A549 (cell line): ENCODE results near the gene PTCD2. TPM values are rescaled to one million over a fixed set of nuclear protein-coding genes. Genes with fewer than 3 reads are reported as not detected.
A peak's percentile ranks its signal among the peaks of the same experiment; 100 is the strongest.

Experiments
- ATAC-seq, 2 experiments: fragments of 200-7000 bp in 1 of 2; fragments of >200 bp in 1 of 2; cut with Nextera tagmentation in 1 of 2; cut with Tn5 transposase in 1 of 2; 3 replicates each; pipeline versions ENCODE4 v1.8.0 to v1.9.1; 2018 to 2020; ENCODE audit warnings: mild to moderate bottlenecking in 1 of 2, moderate library complexity in 1 of 2
- CTCF ChIA-PET: fragments of 300-600 bp; sonication (Branson Sonifier 250); formaldehyde crosslinking; extraction: SDS; loops from one replicate; lab custom pipeline; 2021; ENCODE audit warnings: antibody characterized with exemption, inconsistent platforms; lab: Yijun Ruan, JAX
- POLR2A ChIA-PET: fragments of 350-600 bp; formaldehyde crosslinking; extraction: SDS; loops from one replicate; lab custom pipeline; 2021; ENCODE audit warnings: antibody characterized with exemption, inconsistent platforms; lab: Yijun Ruan, JAX
- DNase-seq, 2 experiments: peaks; one replicate each; pipeline versions ENCODE4 v3.0.0 to v3.0.0-alpha.2; 2011 to 2016; ENCODE audit warnings: low read depth in 1 of 2, low spot score in 1 of 2
- FAIRE-seq: peaks from 2 replicates; lab custom pipeline; 2011; peaks lifted over from hg19 to GRCh38; lab: Jason Lieb, UNC
- H3K27ac ChIP-seq, 2 experiments: fragments of >200 bp; sonication (Bioruptor Twin); formaldehyde crosslinking; 3 replicates each; pipeline ENCODE4 v1.5.1; 2016 to 2017
- H3K4me1 ChIP-seq: fragments of >200 bp; sonication (Bioruptor Twin); formaldehyde crosslinking; 3 replicates; pipeline ENCODE4 v1.6.1; 2016
- H3K4me2 ChIP-seq: fragments of >200 bp; sonication (Bioruptor Twin); formaldehyde crosslinking; 3 replicates; pipeline ENCODE4 v1.6.1; 2016
- H3K4me3 ChIP-seq: fragments of >200 bp; sonication (Bioruptor Twin); formaldehyde crosslinking; 3 replicates; pipeline ENCODE4 v1.5.1; 2016
- H3K9me3 ChIP-seq: fragments of >200 bp; sonication (Bioruptor Twin); formaldehyde crosslinking; 3 replicates; pipeline ENCODE4 v1.6.1; 2016
- BHLHE40 ChIP-seq: IDR thresholded peaks from 2 replicates; pipeline ENCODE4 v1.6.1; 2012; ENCODE audit warnings: low read depth, low read length, inconsistent platforms
- CBX2 ChIP-seq: fragments of 200-600 bp; sonication (generic); IDR thresholded peaks from 2 replicates; pipeline ENCODE4 v1.6.1; 2016; ENCODE audit warnings: low read depth, mild to moderate bottlenecking, borderline replicate concordance
- EP300 ChIP-seq, 2 experiments: fragments of >200 bp; sonication (Bioruptor Twin); formaldehyde crosslinking; IDR thresholded peaks; 2 replicates in 1 of 2; 3 replicates in 1 of 2; pipeline ENCODE4 v1.6.1; 2016 to 2017
- FOSB ChIP-seq: fragments of 250-450 bp; sonication (Bioruptor Pico); IDR thresholded peaks from 2 replicates; pipeline ENCODE4 v1.5.0; 2020; ENCODE audit warnings: mild to moderate bottlenecking, moderate library complexity
- FOXS1 ChIP-seq: fragments of 250-450 bp; sonication (Bioruptor Pico); IDR thresholded peaks from 2 replicates; pipeline ENCODE4 v1.5.0; 2020; ENCODE audit warnings: mild to moderate bottlenecking, moderate library complexity
- HDAC2 ChIP-seq: fragments of 200-600 bp; sonication (generic); IDR thresholded peaks from 2 replicates; pipeline ENCODE4 v1.6.1; 2016
- HEYL ChIP-seq: fragments of 250-450 bp; sonication (Bioruptor Pico); IDR thresholded peaks from 2 replicates; pipeline ENCODE4 v1.8.0; 2021; ENCODE audit warnings: mild to moderate bottlenecking, moderate library complexity
- HOXB5 ChIP-seq: fragments of 250-450 bp; sonication (Bioruptor Pico); IDR thresholded peaks from 2 replicates; pipeline ENCODE4 v1.5.0; 2020; ENCODE audit warnings: mild to moderate bottlenecking, moderate library complexity
- MAFK ChIP-seq: fragments of 450-650 bp; IDR thresholded peaks from 2 replicates; pipeline ENCODE4 v1.6.1; 2014; ENCODE audit not compliant: partially characterized antibody
- MAZ ChIP-seq: fragments of 150-350 bp; IDR thresholded peaks from 2 replicates; pipeline ENCODE4 v1.6.1; 2014; ENCODE audit warnings: antibody characterized with exemption, low read depth, low read length, borderline replicate concordance
- NFE2L2 ChIP-seq: fragments of 150-350 bp; conservative IDR thresholded peaks from 2 replicates; pipeline ENCODE4 v1.6.1; 2014; ENCODE audit warnings: low read length
- NR3C1 ChIP-seq: fragments of >200 bp; sonication (Bioruptor Twin); formaldehyde crosslinking; IDR thresholded peaks from 3 replicates; pipeline ENCODE4 v1.6.1; 2017
- POLR2A ChIP-seq: IDR thresholded peaks from 2 replicates; pipeline ENCODE4 v1.6.1; 2012; ENCODE audit warnings: mild to moderate bottlenecking, low read length
- POLR2AphosphoS2 ChIP-seq: conservative IDR thresholded peaks from 2 replicates; pipeline ENCODE4 v1.6.1; 2012; ENCODE audit warnings: low read length, improper control_type of control experiment, inconsistent platforms
- RARB ChIP-seq: fragments of 250-450 bp; sonication (Bioruptor Pico); IDR thresholded peaks from 2 replicates; pipeline ENCODE4 v1.8.0; 2021; ENCODE audit warnings: mild to moderate bottlenecking, moderate library complexity
- RNF2 ChIP-seq: fragments of 200-600 bp; sonication (generic); IDR thresholded peaks from 2 replicates; pipeline ENCODE4 v1.6.1; 2016; ENCODE audit warnings: low read depth, mild to moderate bottlenecking, antibody characterized with exemption, moderate library complexity, borderline replicate concordance
- SMC3 ChIP-seq: fragments of >200 bp; sonication (Bioruptor Twin); formaldehyde crosslinking; IDR thresholded peaks from 3 replicates; pipeline ENCODE4 v1.6.1; 2018; ENCODE audit warnings: inconsistent platforms
- TP53 ChIP-seq: fragments of 250-450 bp; sonication (Bioruptor Pico); IDR thresholded peaks from 2 replicates; pipeline ENCODE4 v1.5.0; 2021; ENCODE audit warnings: mild to moderate bottlenecking, moderate library complexity
- ZC3H11A ChIP-seq: fragments of 450-650 bp; IDR thresholded peaks from 2 replicates; pipeline ENCODE4 v1.6.1; 2014; ENCODE audit warnings: antibody characterized with exemption, mild to moderate bottlenecking
- ZNF302 ChIP-seq: fragments of 250-450 bp; sonication (Bioruptor Pico); IDR thresholded peaks from 2 replicates; pipeline ENCODE4 v1.9.0; 2021; ENCODE audit warnings: inconsistent platforms, mild to moderate bottlenecking, moderate library complexity
- WGBS: methylation state at CpG from one replicate; pipeline ENCODE4 v1.1.6; 2017; ENCODE audit errors: missing lambda C conversion rate; 5-methylcytosine and 5-hydroxymethylcytosine counted together
- polyA plus RNA-seq, 4 experiments: library from polyadenylated mRNA; depleted of rRNA in 3 of 4; stranded (reverse); fragments of >200 nt; fragmentation: RNase III in 1 of 4; extraction: RNeasy Plus Mini Kit Qiagen cat#74134 plus additional on column Dnase treatment in 1 of 4; gene quantifications; 2 replicates in 3 of 4; 3 replicates in 1 of 4; pipeline ENCODE4 v1.2.3, GENCODE V29; 2011 to 2017
- TF ChIP-seq, protein P1 (sequence below): IDR thresholded peaks from 2 replicates; pipeline ENCODE4 v1.6.1; 2012
- TF ChIP-seq, protein P2 (sequence below): fragments of 200-600 bp; sonication (generic); IDR thresholded peaks from 2 replicates; pipeline ENCODE4 v1.6.1; 2016; ENCODE audit warnings: antibody characterized with exemption, mild to moderate bottlenecking, moderate library complexity
- TF ChIP-seq, protein P3 (sequence below): fragments of 250-450 bp; sonication (Bioruptor Pico); IDR thresholded peaks from 2 replicates; pipeline ENCODE4 v1.5.0; 2020; ENCODE audit warnings: low read depth, mild to moderate bottlenecking, moderate library complexity
- TF ChIP-seq, protein P4 (sequence below): fragments of 450-650 bp; IDR thresholded peaks from 2 replicates; pipeline ENCODE4 v1.6.1; 2014; ENCODE audit warnings: antibody characterized with exemption
- TF ChIP-seq, protein P5 (sequence below): IDR thresholded peaks from 2 replicates; pipeline ENCODE4 v1.6.1; 2012
- TF ChIP-seq, protein P6 (sequence below): fragments of >200 bp; sonication (Bioruptor Twin); formaldehyde crosslinking; IDR thresholded peaks from 3 replicates; pipeline ENCODE4 v1.5.1; 2016

The PTCD2 gene
- polyA plus RNA-seq, 2 of the 4 experiments (the other 2 are of a cell fraction), result 13.2 to 31.1 TPM

DNA sequence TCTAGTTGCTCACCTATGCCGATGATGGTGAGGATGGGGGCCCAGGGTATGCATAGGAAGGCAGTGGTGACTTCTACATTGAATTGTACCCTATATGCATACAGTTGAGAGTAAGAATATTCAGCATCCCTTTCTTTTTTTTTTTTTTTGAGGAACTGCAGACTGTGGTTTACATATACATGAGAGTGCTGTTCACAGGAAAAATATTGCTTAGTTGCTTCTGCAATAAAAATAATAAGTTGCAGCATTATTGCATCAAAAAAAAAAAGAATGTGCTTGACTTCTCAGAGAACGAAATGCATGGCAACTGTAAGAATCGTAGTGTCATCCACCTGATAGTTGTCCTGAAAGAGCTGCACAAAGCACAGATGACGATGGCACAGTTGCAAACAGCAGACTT lies 52.8 kb downstream of the PTCD2 start:
- ChIA-PET POLR2A (no interaction called here), CTCF (interaction anchor here (0.6 to 1.6 kb wide), 6 partner anchors 23 to 490 kb away, joined by 3 to 6 read pairs (median 3); no protein-coding TSS in a partner anchor)
- Histone ChIP-seq H3K4me1 (peaks cover 2% of the 10 kb centered on the region), H3K4me2 (no peak overlapping the region)
- TF ChIP-seq MAZ (no peak), HDAC2 (no peak), TP53 (no peak), ZC3H11A (no peak), BHLHE40 (no peak), NR3C1 (no peak), POLR2AphosphoS2 (no peak), ZNF302 (CRISPR knock-in tag) (no peak), FOSB (CRISPR knock-in tag) (no peak)
- TF ChIP-seq, protein P1, sequence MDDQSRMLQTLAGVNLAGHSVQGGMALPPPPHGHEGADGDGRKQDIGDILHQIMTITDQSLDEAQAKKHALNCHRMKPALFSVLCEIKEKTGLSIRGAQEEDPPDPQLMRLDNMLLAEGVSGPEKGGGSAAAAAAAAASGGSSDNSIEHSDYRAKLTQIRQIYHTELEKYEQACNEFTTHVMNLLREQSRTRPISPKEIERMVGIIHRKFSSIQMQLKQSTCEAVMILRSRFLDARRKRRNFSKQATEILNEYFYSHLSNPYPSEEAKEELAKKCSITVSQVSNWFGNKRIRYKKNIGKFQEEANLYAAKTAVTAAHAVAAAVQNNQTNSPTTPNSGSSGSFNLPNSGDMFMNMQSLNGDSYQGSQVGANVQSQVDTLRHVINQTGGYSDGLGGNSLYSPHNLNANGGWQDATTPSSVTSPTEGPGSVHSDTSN, result no peak
- TF ChIP-seq, protein P2, sequence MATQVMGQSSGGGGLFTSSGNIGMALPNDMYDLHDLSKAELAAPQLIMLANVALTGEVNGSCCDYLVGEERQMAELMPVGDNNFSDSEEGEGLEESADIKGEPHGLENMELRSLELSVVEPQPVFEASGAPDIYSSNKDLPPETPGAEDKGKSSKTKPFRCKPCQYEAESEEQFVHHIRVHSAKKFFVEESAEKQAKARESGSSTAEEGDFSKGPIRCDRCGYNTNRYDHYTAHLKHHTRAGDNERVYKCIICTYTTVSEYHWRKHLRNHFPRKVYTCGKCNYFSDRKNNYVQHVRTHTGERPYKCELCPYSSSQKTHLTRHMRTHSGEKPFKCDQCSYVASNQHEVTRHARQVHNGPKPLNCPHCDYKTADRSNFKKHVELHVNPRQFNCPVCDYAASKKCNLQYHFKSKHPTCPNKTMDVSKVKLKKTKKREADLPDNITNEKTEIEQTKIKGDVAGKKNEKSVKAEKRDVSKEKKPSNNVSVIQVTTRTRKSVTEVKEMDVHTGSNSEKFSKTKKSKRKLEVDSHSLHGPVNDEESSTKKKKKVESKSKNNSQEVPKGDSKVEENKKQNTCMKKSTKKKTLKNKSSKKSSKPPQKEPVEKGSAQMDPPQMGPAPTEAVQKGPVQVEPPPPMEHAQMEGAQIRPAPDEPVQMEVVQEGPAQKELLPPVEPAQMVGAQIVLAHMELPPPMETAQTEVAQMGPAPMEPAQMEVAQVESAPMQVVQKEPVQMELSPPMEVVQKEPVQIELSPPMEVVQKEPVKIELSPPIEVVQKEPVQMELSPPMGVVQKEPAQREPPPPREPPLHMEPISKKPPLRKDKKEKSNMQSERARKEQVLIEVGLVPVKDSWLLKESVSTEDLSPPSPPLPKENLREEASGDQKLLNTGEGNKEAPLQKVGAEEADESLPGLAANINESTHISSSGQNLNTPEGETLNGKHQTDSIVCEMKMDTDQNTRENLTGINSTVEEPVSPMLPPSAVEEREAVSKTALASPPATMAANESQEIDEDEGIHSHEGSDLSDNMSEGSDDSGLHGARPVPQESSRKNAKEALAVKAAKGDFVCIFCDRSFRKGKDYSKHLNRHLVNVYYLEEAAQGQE, result no peak
- TF ChIP-seq, protein P3, sequence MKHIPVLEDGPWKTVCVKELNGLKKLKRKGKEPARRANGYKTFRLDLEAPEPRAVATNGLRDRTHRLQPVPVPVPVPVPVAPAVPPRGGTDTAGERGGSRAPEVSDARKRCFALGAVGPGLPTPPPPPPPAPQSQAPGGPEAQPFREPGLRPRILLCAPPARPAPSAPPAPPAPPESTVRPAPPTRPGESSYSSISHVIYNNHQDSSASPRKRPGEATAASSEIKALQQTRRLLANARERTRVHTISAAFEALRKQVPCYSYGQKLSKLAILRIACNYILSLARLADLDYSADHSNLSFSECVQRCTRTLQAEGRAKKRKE, result no peak
- TF ChIP-seq, all 56 proteins: peak for 0
- ATAC-seq (0 out of 6 replicates have a peak, but pooled peaks of 1 of the 2 experiments have one; percentile 43), FAIRE-seq (no peak), DNase-seq (no peak)
- Histone ChIP-seq H3K4me3 (no peak overlapping the region), H3K9me3 (no peaks in the 10 kb centered on the region), H3K27ac (no peak overlapping the region)
- WGBS, result 90% methylated on average over 4 of the region's 4 CpGs

DNA sequence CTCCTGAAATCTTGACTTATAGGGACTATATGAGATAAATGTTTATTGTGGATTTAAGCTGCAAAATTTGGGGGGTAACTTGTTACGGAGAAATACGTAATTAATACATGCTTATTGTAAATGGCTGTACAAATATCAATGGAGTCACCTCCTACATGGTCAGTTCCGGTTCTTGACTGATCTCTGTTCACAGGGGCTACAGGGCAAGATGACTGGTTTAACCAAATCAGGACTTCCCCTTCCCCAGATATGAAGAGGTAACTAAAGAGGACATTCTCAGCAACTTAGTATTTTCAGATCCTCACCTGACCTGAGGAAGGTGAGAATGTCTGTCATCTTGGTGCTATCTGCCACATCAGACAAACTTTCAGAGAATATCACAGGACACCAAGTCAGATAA lies 54.7 kb downstream of the PTCD2 start:
- Histone ChIP-seq H3K27ac (no peak overlapping the region), H3K4me3 (no peak overlapping the region), H3K4me2 (no peak overlapping the region), H3K4me1 (peaks cover 20% of the 10 kb centered on the region), H3K9me3 (no peaks in the 10 kb centered on the region)
- 91% methylated on average over 3 of the region's 3 CpGs for WGBS
- no peak for DNase-seq
- no peak for ATAC-seq
- no peak for FAIRE-seq
- TF ChIP-seq POLR2A (no peak), BHLHE40 (no peak), CBX2 (no peak), HEYL (CRISPR knock-in tag) (no peak), RNF2 (no peak), POLR2AphosphoS2 (no peak)
- TF ChIP-seq, all 56 proteins: peak for 0
- ChIA-PET POLR2A (no interaction called here), CTCF (interaction anchor here (0.6 to 1.6 kb wide), 2 partner anchors 9 to 444 kb away, joined by 3 to 7 read pairs; no protein-coding TSS in a partner anchor)

DNA sequence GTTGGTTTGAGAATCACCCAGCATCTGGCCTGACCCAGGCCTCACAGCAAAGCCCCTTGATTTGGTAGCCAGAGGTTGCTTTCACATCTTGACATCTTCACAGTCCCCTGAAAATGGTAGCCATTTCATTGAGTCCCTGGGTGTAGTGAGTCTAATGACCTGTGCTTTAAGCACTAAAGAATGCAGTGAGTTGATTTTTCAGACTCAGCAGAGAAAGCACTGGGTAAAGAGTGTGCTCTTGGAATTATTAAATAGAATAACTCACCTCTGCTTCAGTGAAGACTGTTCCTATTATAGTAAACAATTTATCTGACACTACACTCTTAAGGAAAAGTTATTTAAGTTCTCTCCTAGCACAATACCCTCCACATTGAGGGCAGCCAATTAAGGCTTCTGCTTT lies 56.2 kb downstream of the PTCD2 start:
- no peak for ATAC-seq
- TF ChIP-seq, protein P4, sequence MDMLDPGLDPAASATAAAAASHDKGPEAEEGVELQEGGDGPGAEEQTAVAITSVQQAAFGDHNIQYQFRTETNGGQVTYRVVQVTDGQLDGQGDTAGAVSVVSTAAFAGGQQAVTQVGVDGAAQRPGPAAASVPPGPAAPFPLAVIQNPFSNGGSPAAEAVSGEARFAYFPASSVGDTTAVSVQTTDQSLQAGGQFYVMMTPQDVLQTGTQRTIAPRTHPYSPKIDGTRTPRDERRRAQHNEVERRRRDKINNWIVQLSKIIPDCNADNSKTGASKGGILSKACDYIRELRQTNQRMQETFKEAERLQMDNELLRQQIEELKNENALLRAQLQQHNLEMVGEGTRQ, result no peak
- TF ChIP-seq, protein P5, sequence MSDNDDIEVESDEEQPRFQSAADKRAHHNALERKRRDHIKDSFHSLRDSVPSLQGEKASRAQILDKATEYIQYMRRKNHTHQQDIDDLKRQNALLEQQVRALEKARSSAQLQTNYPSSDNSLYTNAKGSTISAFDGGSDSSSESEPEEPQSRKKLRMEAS, result no peak
- TF ChIP-seq NFE2L2 (no peak), BHLHE40 (no peak), ZNF302 (CRISPR knock-in tag) (no peak), HDAC2 (no peak), HOXB5 (CRISPR knock-in tag) (no peak), EP300 (IDR thresholded peaks at IDR 0.05) (no peak), RARB (CRISPR knock-in tag) (no peak), MAFK (no peak), ZC3H11A (no peak), FOXS1 (CRISPR knock-in tag) (no peak), SMC3 (no peak), RNF2 (no peak)
- TF ChIP-seq, protein P6, sequence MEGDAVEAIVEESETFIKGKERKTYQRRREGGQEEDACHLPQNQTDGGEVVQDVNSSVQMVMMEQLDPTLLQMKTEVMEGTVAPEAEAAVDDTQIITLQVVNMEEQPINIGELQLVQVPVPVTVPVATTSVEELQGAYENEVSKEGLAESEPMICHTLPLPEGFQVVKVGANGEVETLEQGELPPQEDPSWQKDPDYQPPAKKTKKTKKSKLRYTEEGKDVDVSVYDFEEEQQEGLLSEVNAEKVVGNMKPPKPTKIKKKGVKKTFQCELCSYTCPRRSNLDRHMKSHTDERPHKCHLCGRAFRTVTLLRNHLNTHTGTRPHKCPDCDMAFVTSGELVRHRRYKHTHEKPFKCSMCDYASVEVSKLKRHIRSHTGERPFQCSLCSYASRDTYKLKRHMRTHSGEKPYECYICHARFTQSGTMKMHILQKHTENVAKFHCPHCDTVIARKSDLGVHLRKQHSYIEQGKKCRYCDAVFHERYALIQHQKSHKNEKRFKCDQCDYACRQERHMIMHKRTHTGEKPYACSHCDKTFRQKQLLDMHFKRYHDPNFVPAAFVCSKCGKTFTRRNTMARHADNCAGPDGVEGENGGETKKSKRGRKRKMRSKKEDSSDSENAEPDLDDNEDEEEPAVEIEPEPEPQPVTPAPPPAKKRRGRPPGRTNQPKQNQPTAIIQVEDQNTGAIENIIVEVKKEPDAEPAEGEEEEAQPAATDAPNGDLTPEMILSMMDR, result no peak
- no peak for FAIRE-seq
- Histone ChIP-seq H3K4me1 (peaks cover 28% of the 10 kb centered on the region), H3K4me2 (no peak overlapping the region), H3K27ac (peak overlapping the region in 1 of 2 experiments; percentile 46; a peak in 2 of 6 replicates), H3K9me3 (no peaks in the 10 kb centered on the region), H3K4me3 (no peak overlapping the region)
- POLR2A ChIA-PET, result no interaction called here
- CTCF ChIA-PET, result interaction anchor here (4.6 kb wide), 1 partner anchor 10 kb away, joined by 33 read pairs; no protein-coding TSS in a partner anchor
- DNase-seq, result no peak
